Liver (tissue), 9 donors: Measurements from ENCODE around the gene MVB12B. TPM values are rescaled to one million over a fixed set of nuclear protein-coding genes. Genes with fewer than 3 reads are reported as not detected.

Experiments
- DNase-seq: peaks from one replicate; pipeline ENCODE4 v3.0.0-alpha.2; 2017; ENCODE audit warnings: low spot score
- H3K27ac ChIP-seq, 2 donors: one replicate each; pipeline ENCODE4 v1.7.0; 2013; ENCODE audit warnings: inconsistent platforms in 2 of 2, low read length in 2 of 2, control low read depth in 1 of 2, low read depth in 1 of 2, mild to moderate bottlenecking in 1 of 2
- H3K27me3 ChIP-seq, 4 donors: one replicate each; pipeline versions ENCODE4 v1.6.1 to v1.7.0; 2013; ENCODE audit warnings: low read length in 3 of 4, inconsistent platforms in 1 of 4, mild to moderate bottlenecking in 1 of 4, moderate library complexity in 1 of 4; ENCODE audit not compliant: control insufficient read depth in 4 of 4, insufficient read depth in 4 of 4
- H3K36me3 ChIP-seq, 4 donors: one replicate each; pipeline versions ENCODE4 v1.6.1 to v1.7.0; 2013; ENCODE audit warnings: low read length in 3 of 4, mild to moderate bottlenecking in 3 of 4, low read depth in 1 of 4, moderate library complexity in 1 of 4; ENCODE audit not compliant: control insufficient read depth in 4 of 4, insufficient read depth in 3 of 4
- H3K4me1 ChIP-seq, 4 donors: one replicate each; pipeline versions ENCODE4 v1.6.1 to v1.7.0; 2013; ENCODE audit warnings: low read length in 3 of 4, mild to moderate bottlenecking in 3 of 4, moderate library complexity in 1 of 4; ENCODE audit not compliant: control insufficient read depth in 4 of 4, insufficient read depth in 4 of 4
- H3K4me3 ChIP-seq, 3 donors: one replicate each; pipeline versions ENCODE4 v1.6.1 to v1.7.0; 2013; ENCODE audit warnings: low read length in 3 of 3, control low read depth in 1 of 3, low read depth in 1 of 3, mild to moderate bottlenecking in 1 of 3
- H3K9ac ChIP-seq, 2 donors: one replicate each; pipeline ENCODE4 v1.7.0; 2013; ENCODE audit warnings: low read length in 2 of 2, mild to moderate bottlenecking in 2 of 2, moderate library complexity in 2 of 2, control low read depth in 1 of 2, low read depth in 1 of 2
- H3K9me3 ChIP-seq, 4 donors: one replicate each; pipeline versions ENCODE4 v1.6.1 to v1.7.0; 2013; ENCODE audit warnings: low read length in 3 of 4; ENCODE audit not compliant: control insufficient read depth in 4 of 4
- EGR1 ChIP-seq, 2 donors: IDR thresholded peaks; 2 replicates each; pipeline ENCODE4 v1.6.1; 2016 to 2018; ENCODE audit warnings: antibody characterized with exemption in 2 of 2, low read depth in 2 of 2
- FOXA2 ChIP-seq: IDR thresholded peaks from 2 replicates; pipeline ENCODE4 v1.6.1; 2016; ENCODE audit warnings: antibody characterized with exemption
- GABPA ChIP-seq, 2 donors: IDR thresholded peaks in 1 of 2; conservative IDR thresholded peaks in 1 of 2; 2 replicates each; pipeline ENCODE4 v1.6.1; 2016; ENCODE audit warnings: antibody characterized with exemption in 2 of 2, mild to moderate bottlenecking in 1 of 2, moderate library complexity in 1 of 2
- HNF4A ChIP-seq, 2 donors: conservative IDR thresholded peaks; 2 replicates each; pipeline ENCODE4 v1.6.1; 2016; ENCODE audit warnings: antibody characterized with exemption in 2 of 2, mild to moderate bottlenecking in 2 of 2
- HNF4G ChIP-seq: IDR thresholded peaks from 2 replicates; pipeline ENCODE4 v1.6.1; 2016; ENCODE audit warnings: antibody characterized with exemption
- JUND ChIP-seq, 2 donors: IDR thresholded peaks; 2 replicates each; pipeline ENCODE4 v1.6.1; 2016; ENCODE audit warnings: antibody characterized with exemption in 2 of 2
- NR2F2 ChIP-seq: IDR thresholded peaks from 2 replicates; pipeline ENCODE4 v1.6.1; 2016; ENCODE audit warnings: antibody characterized with exemption
- RAD21 ChIP-seq, 2 donors: IDR thresholded peaks; 2 replicates each; pipeline ENCODE4 v1.6.1; 2016; ENCODE audit warnings: antibody characterized with exemption in 2 of 2, mild to moderate bottlenecking in 2 of 2
- RXRA ChIP-seq, 2 donors: IDR thresholded peaks; 2 replicates each; pipeline ENCODE4 v1.6.1; 2017 to 2018; ENCODE audit warnings: antibody characterized with exemption in 2 of 2, mild to moderate bottlenecking in 1 of 2
- SP1 ChIP-seq: IDR thresholded peaks from 2 replicates; pipeline ENCODE4 v1.6.1; 2018; ENCODE audit warnings: antibody characterized with exemption, mild to moderate bottlenecking
- TAF1 ChIP-seq: conservative IDR thresholded peaks from 2 replicates; pipeline ENCODE4 v1.6.1; 2016; ENCODE audit warnings: antibody characterized with exemption, mild to moderate bottlenecking
- YY1 ChIP-seq: IDR thresholded peaks from 2 replicates; pipeline ENCODE4 v1.6.1; 2016; ENCODE audit warnings: antibody characterized with exemption, mild to moderate bottlenecking
- WGBS: extraction: QIAGEN DNeasy Blood & Tissue Kit; methylation state at CpG from one replicate; pipeline ENCODE4 v1.1.7; 2013; 5-methylcytosine and 5-hydroxymethylcytosine counted together
- polyA plus RNA-seq, 2 donors: library from polyadenylated mRNA; stranded (reverse) in 1 of 2; unstranded in 1 of 2; fragments of 200-250 nt in 1 of 2; fragments of >200 nt in 1 of 2; fragmentation: Nextera tagmentation in 1 of 2; extraction: Ambion mirVana in 1 of 2; gene quantifications; one replicate each; pipeline versions ENCODE4 v1.2.1 to v1.2.3, GENCODE V29; 2013 to 2015
- total RNA-seq, 2 donors: library from RNA; depleted of rRNA; stranded (reverse); fragments of >200 nt; gene quantifications; one replicate each; pipeline ENCODE4 v1.2.3, GENCODE V29; 2014
- TF ChIP-seq, protein P1 (sequence below): IDR thresholded peaks from 2 replicates; pipeline ENCODE4 v1.6.1; 2016; ENCODE audit warnings: antibody characterized with exemption
- TF ChIP-seq, protein P2 (sequence below): IDR thresholded peaks from 2 replicates; pipeline ENCODE4 v1.6.1; 2016; ENCODE audit warnings: antibody characterized with exemption
- TF ChIP-seq, protein P3 (sequence below): IDR thresholded peaks from 2 replicates; pipeline ENCODE4 v1.6.1; 2016; ENCODE audit warnings: antibody characterized with exemption, mild to moderate bottlenecking
- TF ChIP-seq, protein P4 (sequence below): fragments of 150-350 bp; IDR thresholded peaks from 2 replicates; pipeline ENCODE4 v1.5.1; 2017; ENCODE audit warnings: improper control_type of control experiment, low read depth, low read length; ENCODE audit not compliant: missing input control
- TF ChIP-seq, protein P5 (sequence below): IDR thresholded peaks from 2 replicates; pipeline ENCODE4 v1.6.1; 2016; ENCODE audit warnings: antibody characterized with exemption
- donor health status: healthy.
- donor health status: healthy.
- donor health status: healthy.
- donor health status: healthy.
- donor health status: healthy.

The MVB12B gene, protein sequence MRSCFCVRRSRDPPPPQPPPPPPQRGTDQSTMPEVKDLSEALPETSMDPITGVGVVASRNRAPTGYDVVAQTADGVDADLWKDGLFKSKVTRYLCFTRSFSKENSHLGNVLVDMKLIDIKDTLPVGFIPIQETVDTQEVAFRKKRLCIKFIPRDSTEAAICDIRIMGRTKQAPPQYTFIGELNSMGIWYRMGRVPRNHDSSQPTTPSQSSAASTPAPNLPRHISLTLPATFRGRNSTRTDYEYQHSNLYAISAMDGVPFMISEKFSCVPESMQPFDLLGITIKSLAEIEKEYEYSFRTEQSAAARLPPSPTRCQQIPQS
- total RNA-seq (10 to 100 TPM; 10.5 to 12.4 TPM), polyA plus RNA-seq (1 to 10 TPM; 5.3 to 6.4 TPM)

DNA sequence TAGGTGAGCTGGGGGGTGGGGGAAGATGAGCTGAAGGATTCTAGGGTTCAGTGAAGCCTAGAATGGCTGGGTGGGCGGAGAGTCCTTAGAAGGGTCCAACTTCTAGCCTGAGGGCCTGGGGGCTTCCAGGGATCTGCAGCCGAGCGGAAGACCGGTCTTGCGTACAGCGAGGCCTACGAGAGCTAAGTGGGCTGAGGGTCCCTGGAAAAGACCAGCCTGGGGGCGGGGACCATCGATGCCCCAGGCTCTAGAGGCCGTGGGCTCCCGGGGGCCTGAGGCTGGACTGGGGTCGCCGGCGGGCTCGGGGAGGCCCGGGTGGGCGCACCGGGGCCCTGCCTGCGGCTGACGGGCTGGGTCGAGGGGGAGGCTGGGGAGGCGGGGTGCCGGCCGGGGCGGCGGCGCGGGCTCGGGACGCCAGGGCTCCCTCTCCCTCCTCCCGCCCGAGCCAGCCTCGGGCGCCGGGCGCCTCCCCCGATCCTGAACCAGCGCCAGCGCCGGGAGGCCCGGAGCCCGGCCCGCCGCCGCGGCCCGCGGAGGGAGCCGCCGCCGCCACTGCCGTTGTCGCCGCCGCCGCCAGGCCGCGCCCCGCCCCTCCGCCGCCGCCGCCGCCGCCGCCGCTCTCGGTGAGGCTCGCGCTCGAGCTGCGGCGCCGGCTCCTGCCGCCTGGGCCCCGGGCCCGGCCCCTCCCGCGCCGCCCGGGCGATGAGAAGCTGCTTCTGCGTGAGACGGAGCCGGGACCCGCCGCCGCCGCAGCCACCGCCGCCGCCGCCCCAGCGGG is at the start of gene MVB12B:
Gene MVB12B, plus strand, starts transcription at position 602 of the 778 bp plus-strand sequence. Its CDS starts 101 bp downstream, at position 703.
- no peaks in the 10 kb centered on the region for H3K27me3 ChIP-seq
- TF ChIP-seq HNF4G = no peak
- TF ChIP-seq, protein P1, sequence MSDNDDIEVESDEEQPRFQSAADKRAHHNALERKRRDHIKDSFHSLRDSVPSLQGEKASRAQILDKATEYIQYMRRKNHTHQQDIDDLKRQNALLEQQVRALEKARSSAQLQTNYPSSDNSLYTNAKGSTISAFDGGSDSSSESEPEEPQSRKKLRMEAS = no peak
- no peak for TF ChIP-seq YY1
- TF ChIP-seq RXRA (IDR thresholded peaks at IDR 0.05) = no peak
- TF ChIP-seq TAF1 = no peak
- TF ChIP-seq, protein P2, sequence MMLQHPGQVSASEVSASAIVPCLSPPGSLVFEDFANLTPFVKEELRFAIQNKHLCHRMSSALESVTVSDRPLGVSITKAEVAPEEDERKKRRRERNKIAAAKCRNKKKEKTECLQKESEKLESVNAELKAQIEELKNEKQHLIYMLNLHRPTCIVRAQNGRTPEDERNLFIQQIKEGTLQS = no peak
- TF ChIP-seq, protein P3, sequence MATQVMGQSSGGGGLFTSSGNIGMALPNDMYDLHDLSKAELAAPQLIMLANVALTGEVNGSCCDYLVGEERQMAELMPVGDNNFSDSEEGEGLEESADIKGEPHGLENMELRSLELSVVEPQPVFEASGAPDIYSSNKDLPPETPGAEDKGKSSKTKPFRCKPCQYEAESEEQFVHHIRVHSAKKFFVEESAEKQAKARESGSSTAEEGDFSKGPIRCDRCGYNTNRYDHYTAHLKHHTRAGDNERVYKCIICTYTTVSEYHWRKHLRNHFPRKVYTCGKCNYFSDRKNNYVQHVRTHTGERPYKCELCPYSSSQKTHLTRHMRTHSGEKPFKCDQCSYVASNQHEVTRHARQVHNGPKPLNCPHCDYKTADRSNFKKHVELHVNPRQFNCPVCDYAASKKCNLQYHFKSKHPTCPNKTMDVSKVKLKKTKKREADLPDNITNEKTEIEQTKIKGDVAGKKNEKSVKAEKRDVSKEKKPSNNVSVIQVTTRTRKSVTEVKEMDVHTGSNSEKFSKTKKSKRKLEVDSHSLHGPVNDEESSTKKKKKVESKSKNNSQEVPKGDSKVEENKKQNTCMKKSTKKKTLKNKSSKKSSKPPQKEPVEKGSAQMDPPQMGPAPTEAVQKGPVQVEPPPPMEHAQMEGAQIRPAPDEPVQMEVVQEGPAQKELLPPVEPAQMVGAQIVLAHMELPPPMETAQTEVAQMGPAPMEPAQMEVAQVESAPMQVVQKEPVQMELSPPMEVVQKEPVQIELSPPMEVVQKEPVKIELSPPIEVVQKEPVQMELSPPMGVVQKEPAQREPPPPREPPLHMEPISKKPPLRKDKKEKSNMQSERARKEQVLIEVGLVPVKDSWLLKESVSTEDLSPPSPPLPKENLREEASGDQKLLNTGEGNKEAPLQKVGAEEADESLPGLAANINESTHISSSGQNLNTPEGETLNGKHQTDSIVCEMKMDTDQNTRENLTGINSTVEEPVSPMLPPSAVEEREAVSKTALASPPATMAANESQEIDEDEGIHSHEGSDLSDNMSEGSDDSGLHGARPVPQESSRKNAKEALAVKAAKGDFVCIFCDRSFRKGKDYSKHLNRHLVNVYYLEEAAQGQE = no peak
- TF ChIP-seq GABPA (IDR thresholded peaks at IDR 0.05 in 1 of 2, conservative IDR thresholded peaks at IDR 0.05 in 1 of 2) = no peak
- no peak for TF ChIP-seq JUND (IDR thresholded peaks at IDR 0.05)
- TF ChIP-seq FOXA2 = no peak
- TF ChIP-seq HNF4A (conservative IDR thresholded peaks at IDR 0.05) = no peak
- no peak for TF ChIP-seq NR2F2
- TF ChIP-seq RAD21 (IDR thresholded peaks at IDR 0.05) = no peak
- TF ChIP-seq EGR1 (IDR thresholded peaks at IDR 0.05; ENCODE audit: low read depth in 2 of 2) = no peak
- TF ChIP-seq, protein P4, sequence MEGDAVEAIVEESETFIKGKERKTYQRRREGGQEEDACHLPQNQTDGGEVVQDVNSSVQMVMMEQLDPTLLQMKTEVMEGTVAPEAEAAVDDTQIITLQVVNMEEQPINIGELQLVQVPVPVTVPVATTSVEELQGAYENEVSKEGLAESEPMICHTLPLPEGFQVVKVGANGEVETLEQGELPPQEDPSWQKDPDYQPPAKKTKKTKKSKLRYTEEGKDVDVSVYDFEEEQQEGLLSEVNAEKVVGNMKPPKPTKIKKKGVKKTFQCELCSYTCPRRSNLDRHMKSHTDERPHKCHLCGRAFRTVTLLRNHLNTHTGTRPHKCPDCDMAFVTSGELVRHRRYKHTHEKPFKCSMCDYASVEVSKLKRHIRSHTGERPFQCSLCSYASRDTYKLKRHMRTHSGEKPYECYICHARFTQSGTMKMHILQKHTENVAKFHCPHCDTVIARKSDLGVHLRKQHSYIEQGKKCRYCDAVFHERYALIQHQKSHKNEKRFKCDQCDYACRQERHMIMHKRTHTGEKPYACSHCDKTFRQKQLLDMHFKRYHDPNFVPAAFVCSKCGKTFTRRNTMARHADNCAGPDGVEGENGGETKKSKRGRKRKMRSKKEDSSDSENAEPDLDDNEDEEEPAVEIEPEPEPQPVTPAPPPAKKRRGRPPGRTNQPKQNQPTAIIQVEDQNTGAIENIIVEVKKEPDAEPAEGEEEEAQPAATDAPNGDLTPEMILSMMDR = no peak
- no peak for TF ChIP-seq SP1
- TF ChIP-seq, protein P5, sequence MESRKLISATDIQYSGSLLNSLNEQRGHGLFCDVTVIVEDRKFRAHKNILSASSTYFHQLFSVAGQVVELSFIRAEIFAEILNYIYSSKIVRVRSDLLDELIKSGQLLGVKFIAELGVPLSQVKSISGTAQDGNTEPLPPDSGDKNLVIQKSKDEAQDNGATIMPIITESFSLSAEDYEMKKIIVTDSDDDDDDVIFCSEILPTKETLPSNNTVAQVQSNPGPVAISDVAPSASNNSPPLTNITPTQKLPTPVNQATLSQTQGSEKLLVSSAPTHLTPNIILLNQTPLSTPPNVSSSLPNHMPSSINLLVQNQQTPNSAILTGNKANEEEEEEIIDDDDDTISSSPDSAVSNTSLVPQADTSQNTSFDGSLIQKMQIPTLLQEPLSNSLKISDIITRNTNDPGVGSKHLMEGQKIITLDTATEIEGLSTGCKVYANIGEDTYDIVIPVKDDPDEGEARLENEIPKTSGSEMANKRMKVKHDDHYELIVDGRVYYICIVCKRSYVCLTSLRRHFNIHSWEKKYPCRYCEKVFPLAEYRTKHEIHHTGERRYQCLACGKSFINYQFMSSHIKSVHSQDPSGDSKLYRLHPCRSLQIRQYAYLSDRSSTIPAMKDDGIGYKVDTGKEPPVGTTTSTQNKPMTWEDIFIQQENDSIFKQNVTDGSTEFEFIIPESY = no peak
- peak within 1 kb of the TSS in 2 of 3 donors; percentile 50 to 90 for H3K4me3 ChIP-seq
- WGBS = 7% methylated on average over 94 of the region's 94 CpGs
- H3K27ac ChIP-seq = no peak within 1 kb of the TSS
- no peak within 1 kb of the TSS for H3K9ac ChIP-seq
- H3K36me3 ChIP-seq = no peaks in the 10 kb centered on the region
- DNase-seq = peak; percentile 52
- H3K9me3 ChIP-seq = peaks cover 0 to 9% (median 4%) of the 10 kb centered on the region in 4 donors
- H3K4me1 ChIP-seq = peaks cover 0 to 8% (median 3%) of the 10 kb centered on the region in 4 donors
